ENCODE results near the gene RABGAP1L. TPM values are rescaled to one million over a fixed set of nuclear protein-coding genes. Genes with fewer than 3 reads are reported as not detected.

Gene RABGAP1L
- total and polyA plus RNA-seq, 4 donors: 4.8 to 53.5 (median 18.8) TPM

- H3K9ac ChIP-seq (ENCODE audit: low read depth in 1 of 2, low read length in 2 of 2): no peak overlapping the region
- DNase-seq (ENCODE audit: low spot score): no peak
- H3K27ac ChIP-seq (ENCODE audit: low read depth in 1 of 2, low read length in 2 of 2): no peak overlapping the region
Measured at GRCh38 chr1:174114788-174115448, 44.4 kb upstream of the RABGAP1L start.

More at GRCh38 chr1:174114788-174115448, 44.4 kb upstream of the RABGAP1L start:
- Histone ChIP-seq H3K27me3 (ENCODE audit: control insufficient read depth in 4 of 4, insufficient read depth in 4 of 4, low read length in 3 of 4) (no peaks in the 10 kb centered on the region), H3K9me3 (ENCODE audit: control insufficient read depth in 4 of 4, low read length in 3 of 4) (no peaks in the 10 kb centered on the region), H3K4me3 (ENCODE audit: low read depth in 1 of 3, low read length in 3 of 3) (no peak overlapping the region), H3K36me3 (ENCODE audit: control insufficient read depth in 4 of 4, insufficient read depth in 3 of 4, low read depth in 1 of 4, low read length in 3 of 4) (no peaks in the 10 kb centered on the region), H3K4me1 (ENCODE audit: control insufficient read depth in 4 of 4, insufficient read depth in 4 of 4, low read length in 3 of 4) (no peaks in the 10 kb centered on the region)
- WGBS: 66% methylated on average over 6 of the region's 6 CpGs
- TF ChIP-seq ZBTB33 (IDR thresholded peaks at IDR 0.05) (peak; percentile 33), JUND (IDR thresholded peaks at IDR 0.05) (peak; percentile 23 to 26), EGR1 (IDR thresholded peaks at IDR 0.05; ENCODE audit: low read depth in 2 of 2) (no peak), CTCF (IDR thresholded peaks at IDR 0.05; ENCODE audit: low read depth, low read length, missing input control) (peak; percentile 80), RXRA (IDR thresholded peaks at IDR 0.05) (peak; percentile 46 to 47), TAF1 (conservative IDR thresholded peaks at IDR 0.05) (no peak), FOXA2 (IDR thresholded peaks at IDR 0.05) (no peak), HNF4G (IDR thresholded peaks at IDR 0.05) (peak; percentile 80), FOXA1 (IDR thresholded peaks at IDR 0.05) (no peak), HNF4A (conservative IDR thresholded peaks at IDR 0.05) (peak; percentile 84 to 89), YY1 (IDR thresholded peaks at IDR 0.05) (peak; percentile 56), NR2F2 (IDR thresholded peaks at IDR 0.05) (no peak), RAD21 (IDR thresholded peaks at IDR 0.05) (peak; percentile 63 to 79), ATF3 (IDR thresholded peaks at IDR 0.05) (no peak), GABPA (IDR thresholded peaks at IDR 0.05 in 1 of 2, conservative IDR thresholded peaks at IDR 0.05 in 1 of 2) (no peak), REST (IDR thresholded peaks at IDR 0.05) (peak; percentile 56), SP1 (IDR thresholded peaks at IDR 0.05) (peak; percentile 79)
- TF ChIP-seq, protein P1, sequence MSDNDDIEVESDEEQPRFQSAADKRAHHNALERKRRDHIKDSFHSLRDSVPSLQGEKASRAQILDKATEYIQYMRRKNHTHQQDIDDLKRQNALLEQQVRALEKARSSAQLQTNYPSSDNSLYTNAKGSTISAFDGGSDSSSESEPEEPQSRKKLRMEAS (IDR thresholded peaks at IDR 0.05): peak; percentile 25

All from liver (tissue), 9 donors.